ENCODE data around the gene EGFR.

EGFR gene

DNA sequence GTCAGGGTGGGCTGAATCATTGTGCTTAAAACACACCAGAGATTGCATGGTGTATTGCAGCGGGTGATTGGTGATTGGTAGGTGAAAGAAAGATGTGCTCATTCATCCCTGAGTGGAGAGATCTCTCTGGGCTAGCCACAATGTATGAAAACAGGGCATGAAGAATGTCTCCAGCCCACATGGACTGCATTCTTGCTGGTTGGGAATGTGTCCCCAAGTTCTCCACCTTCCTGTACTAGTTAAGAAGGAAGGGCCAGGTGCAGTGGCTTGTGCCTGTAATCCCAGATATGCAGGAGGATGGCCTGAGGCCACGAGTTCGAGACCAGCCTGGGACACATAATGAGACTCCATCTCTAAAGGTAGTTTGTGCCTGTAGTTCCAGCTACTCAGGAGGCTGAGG is 232.5 kb downstream of the EGFR start:
- no peak for TF ChIP-seq ISL1 (CRISPR knock-in tag; IDR thresholded peaks at IDR 0.05)
- TF ChIP-seq BACH2 (CRISPR knock-in tag; IDR thresholded peaks at IDR 0.05; ENCODE audit: borderline replicate concordance), result no peak
- TF ChIP-seq ZNF70 (CRISPR knock-in tag; IDR thresholded peaks at IDR 0.05), result no peak
- ATAC-seq, result no peak

DNA sequence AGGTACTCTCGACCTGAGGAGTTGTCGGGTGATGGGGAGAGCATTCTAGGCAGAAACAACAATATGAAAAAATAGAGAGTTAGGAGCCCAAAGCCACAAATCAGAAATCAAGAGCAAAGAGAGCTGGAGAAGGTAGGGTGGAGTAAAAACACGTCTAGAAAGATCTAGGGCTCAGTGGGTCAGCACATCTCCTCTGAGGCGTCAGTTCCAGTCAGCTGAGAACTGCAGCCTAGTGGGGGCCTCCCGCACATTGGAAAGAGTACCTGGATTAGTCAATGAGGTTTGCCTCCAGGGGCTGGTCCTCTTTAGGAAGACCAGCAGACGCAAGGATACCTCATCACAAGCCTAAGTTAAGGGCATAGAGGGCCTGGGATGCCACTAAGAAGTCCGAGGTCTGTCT is 233.1 kb downstream of the EGFR start:
- ATAC-seq, result no peak
- TF ChIP-seq, protein P1, sequence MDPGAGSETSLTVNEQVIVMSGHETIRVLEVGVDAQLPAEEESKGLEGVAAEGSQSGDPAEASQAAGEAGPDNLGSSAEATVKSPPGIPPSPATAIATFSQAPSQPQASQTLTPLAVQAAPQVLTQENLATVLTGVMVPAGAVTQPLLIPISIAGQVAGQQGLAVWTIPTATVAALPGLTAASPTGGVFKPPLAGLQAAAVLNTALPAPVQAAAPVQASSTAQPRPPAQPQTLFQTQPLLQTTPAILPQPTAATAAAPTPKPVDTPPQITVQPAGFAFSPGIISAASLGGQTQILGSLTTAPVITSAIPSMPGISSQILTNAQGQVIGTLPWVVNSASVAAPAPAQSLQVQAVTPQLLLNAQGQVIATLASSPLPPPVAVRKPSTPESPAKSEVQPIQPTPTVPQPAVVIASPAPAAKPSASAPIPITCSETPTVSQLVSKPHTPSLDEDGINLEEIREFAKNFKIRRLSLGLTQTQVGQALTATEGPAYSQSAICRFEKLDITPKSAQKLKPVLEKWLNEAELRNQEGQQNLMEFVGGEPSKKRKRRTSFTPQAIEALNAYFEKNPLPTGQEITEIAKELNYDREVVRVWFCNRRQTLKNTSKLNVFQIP (CRISPR knock-in tag; IDR thresholded peaks at IDR 0.05; ENCODE audit: borderline replicate concordance, low read depth), result no peak

DNA sequence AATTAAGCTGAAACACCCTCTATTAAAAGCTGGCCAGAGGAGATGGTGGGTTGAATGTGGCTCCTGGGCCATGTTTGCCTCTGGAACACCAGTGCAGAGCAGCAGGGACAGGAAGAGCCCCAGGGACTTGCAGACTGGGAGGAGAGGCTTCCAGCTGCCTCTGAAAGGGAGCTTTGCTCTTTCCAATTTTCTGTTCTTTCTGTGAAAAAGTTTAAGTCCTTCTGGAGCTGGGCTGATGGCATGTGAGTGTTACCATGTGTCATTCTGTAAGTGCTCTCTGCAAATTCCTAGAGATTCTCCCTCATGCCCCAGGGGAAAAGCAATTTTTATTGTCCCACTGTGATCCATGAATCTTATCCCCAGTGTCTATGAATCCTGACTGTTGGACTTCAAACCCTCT is 233.6 kb downstream of the EGFR start:
- no peak for TF ChIP-seq CSDC2 (CRISPR knock-in tag; IDR thresholded peaks at IDR 0.05)
- ATAC-seq, result no peak

DNA sequence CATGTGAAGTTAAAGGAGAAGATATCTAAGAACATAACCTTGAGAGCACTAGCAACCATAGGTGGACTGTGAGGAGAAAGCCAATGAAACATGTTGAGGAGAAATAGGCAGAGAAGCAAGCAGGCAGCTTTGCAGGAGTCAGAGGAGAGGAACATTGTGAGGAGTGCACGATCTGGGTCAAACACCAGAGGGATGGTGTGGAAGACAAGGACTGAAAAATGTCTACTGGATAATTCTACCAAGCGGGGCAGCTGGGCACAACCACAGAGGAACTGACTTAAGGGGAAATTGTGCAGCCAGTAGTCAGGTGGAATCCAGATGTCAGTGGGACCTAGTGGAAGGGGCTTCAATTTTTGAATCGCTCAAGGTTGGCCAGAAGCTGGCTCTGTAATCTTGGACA is 234.4 kb downstream of the EGFR start:
- ATAC-seq, result no peak
- TF ChIP-seq SNAI2 (CRISPR knock-in tag; IDR thresholded peaks at IDR 0.05) (no peak), ISL1 (CRISPR knock-in tag; IDR thresholded peaks at IDR 0.05) (no peak), ZNF70 (CRISPR knock-in tag; IDR thresholded peaks at IDR 0.05) (no peak), TOX (CRISPR knock-in tag; IDR thresholded peaks at IDR 0.05; ENCODE audit: borderline replicate concordance) (no peak), GLIS3 (CRISPR knock-in tag; IDR thresholded peaks at IDR 0.05) (no peak), ZNF8 (CRISPR knock-in tag; IDR thresholded peaks at IDR 0.05) (no peak), OSR1 (CRISPR knock-in tag; IDR thresholded peaks at IDR 0.05) (no peak), ARNTL (CRISPR knock-in tag; IDR thresholded peaks at IDR 0.05; ENCODE audit: borderline replicate concordance, low read depth) (no peak), PPARA (CRISPR knock-in tag; IDR thresholded peaks at IDR 0.05; ENCODE audit: borderline replicate concordance) (no peak), RARB (CRISPR knock-in tag; IDR thresholded peaks at IDR 0.05) (no peak), ZNF565 (CRISPR knock-in tag; conservative IDR thresholded peaks at IDR 0.05; ENCODE audit: low read depth) (no peak), CSDC2 (CRISPR knock-in tag; IDR thresholded peaks at IDR 0.05) (no peak), ZFP3 (CRISPR knock-in tag; IDR thresholded peaks at IDR 0.05) (no peak)
- TF ChIP-seq, protein P2, sequence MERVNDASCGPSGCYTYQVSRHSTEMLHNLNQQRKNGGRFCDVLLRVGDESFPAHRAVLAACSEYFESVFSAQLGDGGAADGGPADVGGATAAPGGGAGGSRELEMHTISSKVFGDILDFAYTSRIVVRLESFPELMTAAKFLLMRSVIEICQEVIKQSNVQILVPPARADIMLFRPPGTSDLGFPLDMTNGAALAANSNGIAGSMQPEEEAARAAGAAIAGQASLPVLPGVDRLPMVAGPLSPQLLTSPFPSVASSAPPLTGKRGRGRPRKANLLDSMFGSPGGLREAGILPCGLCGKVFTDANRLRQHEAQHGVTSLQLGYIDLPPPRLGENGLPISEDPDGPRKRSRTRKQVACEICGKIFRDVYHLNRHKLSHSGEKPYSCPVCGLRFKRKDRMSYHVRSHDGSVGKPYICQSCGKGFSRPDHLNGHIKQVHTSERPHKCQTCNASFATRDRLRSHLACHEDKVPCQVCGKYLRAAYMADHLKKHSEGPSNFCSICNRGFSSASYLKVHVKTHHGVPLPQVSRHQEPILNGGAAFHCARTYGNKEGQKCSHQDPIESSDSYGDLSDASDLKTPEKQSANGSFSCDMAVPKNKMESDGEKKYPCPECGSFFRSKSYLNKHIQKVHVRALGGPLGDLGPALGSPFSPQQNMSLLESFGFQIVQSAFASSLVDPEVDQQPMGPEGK (CRISPR knock-in tag; IDR thresholded peaks at IDR 0.05; ENCODE audit: borderline replicate concordance), result no peak
- TF ChIP-seq, protein P3, sequence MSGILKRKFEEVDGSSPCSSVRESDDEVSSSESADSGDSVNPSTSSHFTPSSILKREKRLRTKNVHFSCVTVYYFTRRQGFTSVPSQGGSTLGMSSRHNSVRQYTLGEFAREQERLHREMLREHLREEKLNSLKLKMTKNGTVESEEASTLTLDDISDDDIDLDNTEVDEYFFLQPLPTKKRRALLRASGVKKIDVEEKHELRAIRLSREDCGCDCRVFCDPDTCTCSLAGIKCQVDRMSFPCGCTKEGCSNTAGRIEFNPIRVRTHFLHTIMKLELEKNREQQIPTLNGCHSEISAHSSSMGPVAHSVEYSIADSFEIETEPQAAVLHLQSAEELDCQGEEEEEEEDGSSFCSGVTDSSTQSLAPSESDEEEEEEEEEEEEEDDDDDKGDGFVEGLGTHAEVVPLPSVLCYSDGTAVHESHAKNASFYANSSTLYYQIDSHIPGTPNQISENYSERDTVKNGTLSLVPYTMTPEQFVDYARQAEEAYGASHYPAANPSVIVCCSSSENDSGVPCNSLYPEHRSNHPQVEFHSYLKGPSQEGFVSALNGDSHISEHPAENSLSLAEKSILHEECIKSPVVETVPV (CRISPR knock-in tag; IDR thresholded peaks at IDR 0.05), result no peak
- TF ChIP-seq, protein P4, sequence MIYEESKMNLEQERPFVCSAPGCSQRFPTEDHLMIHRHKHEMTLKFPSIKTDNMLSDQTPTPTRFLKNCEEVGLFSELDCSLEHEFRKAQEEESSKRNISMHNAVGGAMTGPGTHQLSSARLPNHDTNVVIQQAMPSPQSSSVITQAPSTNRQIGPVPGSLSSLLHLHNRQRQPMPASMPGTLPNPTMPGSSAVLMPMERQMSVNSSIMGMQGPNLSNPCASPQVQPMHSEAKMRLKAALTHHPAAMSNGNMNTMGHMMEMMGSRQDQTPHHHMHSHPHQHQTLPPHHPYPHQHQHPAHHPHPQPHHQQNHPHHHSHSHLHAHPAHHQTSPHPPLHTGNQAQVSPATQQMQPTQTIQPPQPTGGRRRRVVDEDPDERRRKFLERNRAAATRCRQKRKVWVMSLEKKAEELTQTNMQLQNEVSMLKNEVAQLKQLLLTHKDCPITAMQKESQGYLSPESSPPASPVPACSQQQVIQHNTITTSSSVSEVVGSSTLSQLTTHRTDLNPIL (CRISPR knock-in tag; IDR thresholded peaks at IDR 0.05; ENCODE audit: low read depth), result no peak
- TF ChIP-seq, protein P1 (CRISPR knock-in tag; IDR thresholded peaks at IDR 0.05; ENCODE audit: borderline replicate concordance, low read depth), result no peak
- TF ChIP-seq, protein P5, sequence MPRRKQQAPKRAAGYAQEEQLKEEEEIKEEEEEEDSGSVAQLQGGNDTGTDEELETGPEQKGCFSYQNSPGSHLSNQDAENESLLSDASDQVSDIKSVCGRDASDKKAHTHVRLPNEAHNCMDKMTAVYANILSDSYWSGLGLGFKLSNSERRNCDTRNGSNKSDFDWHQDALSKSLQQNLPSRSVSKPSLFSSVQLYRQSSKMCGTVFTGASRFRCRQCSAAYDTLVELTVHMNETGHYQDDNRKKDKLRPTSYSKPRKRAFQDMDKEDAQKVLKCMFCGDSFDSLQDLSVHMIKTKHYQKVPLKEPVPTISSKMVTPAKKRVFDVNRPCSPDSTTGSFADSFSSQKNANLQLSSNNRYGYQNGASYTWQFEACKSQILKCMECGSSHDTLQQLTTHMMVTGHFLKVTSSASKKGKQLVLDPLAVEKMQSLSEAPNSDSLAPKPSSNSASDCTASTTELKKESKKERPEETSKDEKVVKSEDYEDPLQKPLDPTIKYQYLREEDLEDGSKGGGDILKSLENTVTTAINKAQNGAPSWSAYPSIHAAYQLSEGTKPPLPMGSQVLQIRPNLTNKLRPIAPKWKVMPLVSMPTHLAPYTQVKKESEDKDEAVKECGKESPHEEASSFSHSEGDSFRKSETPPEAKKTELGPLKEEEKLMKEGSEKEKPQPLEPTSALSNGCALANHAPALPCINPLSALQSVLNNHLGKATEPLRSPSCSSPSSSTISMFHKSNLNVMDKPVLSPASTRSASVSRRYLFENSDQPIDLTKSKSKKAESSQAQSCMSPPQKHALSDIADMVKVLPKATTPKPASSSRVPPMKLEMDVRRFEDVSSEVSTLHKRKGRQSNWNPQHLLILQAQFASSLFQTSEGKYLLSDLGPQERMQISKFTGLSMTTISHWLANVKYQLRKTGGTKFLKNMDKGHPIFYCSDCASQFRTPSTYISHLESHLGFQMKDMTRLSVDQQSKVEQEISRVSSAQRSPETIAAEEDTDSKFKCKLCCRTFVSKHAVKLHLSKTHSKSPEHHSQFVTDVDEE (CRISPR knock-in tag; IDR thresholded peaks at IDR 0.05), result no peak

Data from SK-N-SH treated with all-trans-retinoic acid at 6 μM for 48 hours (cell line).